HEK293 (cell line): ENCODE measurements around the gene UBFD1.

Source experiments
- RBAK ChIP-seq: fragments of 450-650 bp; formaldehyde crosslinking; IDR thresholded peaks from 2 replicates; pipeline ENCODE4 v1.5.1; 2016; ENCODE audit warnings: missing biosample characterization, missing genetic modification characterization
- SP2 ChIP-seq: fragments of 450-650 bp; formaldehyde crosslinking; IDR thresholded peaks from 2 replicates; pipeline ENCODE4 v1.5.1; 2016; ENCODE audit warnings: missing biosample characterization, missing genetic modification characterization
- ZNF214 ChIP-seq: fragments of 450-650 bp; formaldehyde crosslinking; IDR thresholded peaks from 2 replicates; pipeline ENCODE4 v1.5.1; 2017; ENCODE audit warnings: missing biosample characterization, mild to moderate bottlenecking, missing genetic modification characterization, borderline replicate concordance

UBFD1 gene

DNA sequence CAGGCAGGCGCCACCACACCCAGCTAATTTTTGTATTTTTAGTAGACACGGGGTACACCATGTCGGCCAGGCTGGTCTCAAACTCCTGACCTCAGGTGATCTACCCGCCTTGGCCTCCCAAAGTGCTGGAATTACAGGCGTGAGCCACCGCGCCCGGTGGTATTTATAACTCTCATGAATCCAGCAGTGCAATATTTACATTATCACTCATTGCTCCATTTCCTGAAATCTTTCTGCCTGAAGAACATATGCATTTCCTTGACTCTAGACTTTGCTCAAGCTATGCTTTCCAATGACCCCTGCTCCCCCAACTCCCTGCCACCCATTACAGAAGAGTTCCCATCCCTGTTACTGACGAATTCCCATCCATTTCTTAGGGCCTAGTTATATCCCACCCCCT is 58.3 kb downstream of the UBFD1 start (continued):
- TF ChIP-seq SP2 (tag by site-specific recombination) (no peak), ZNF214 (no peak), RBAK (tag by site-specific recombination) (no peak)
